ENCODE data around the gene KCNT1. TPM values are rescaled to one million over a fixed set of nuclear protein-coding genes. Genes with fewer than 3 reads are reported as not detected.

KCNT1 gene
- total RNA-seq, 6 experiments from 2014 or later = not detected

GRCh38 chr9:135699440-135699839, 2.5 kb upstream of the KCNT1 start, which contains the start of gene SOHLH1:
TSS of gene SOHLH1 (minus strand) at chr9:135699481. CDS start at chr9:135699467, 14 bp downstream.
- H3K36me3 Mint-ChIP-seq (ENCODE audit: low read depth) = no peaks in the 10 kb centered on the region
- no peak for TF ChIP-seq CTCF (IDR thresholded peaks at IDR 0.05)
- no peak for DNase-seq
- no peaks in the 10 kb centered on the region for H3K4me1 Mint-ChIP-seq (ENCODE audit: low read depth)
- H3K4me3 Mint-ChIP-seq = no peak within 1 kb of the TSS
- H3K27ac Mint-ChIP-seq = no peak within 1 kb of the TSS
- peaks cover 12% of the 10 kb centered on the region for H3K27me3 Mint-ChIP-seq (ENCODE audit: insufficient read depth)
- H3K9me3 Mint-ChIP-seq = no peaks in the 10 kb centered on the region

- Mint-ChIP-seq H3K9me3 (no peaks in the 10 kb centered on the region), H3K4me1 (ENCODE audit: low read depth) (no peaks in the 10 kb centered on the region), H3K36me3 (ENCODE audit: low read depth) (no peaks in the 10 kb centered on the region), H3K27me3 (ENCODE audit: insufficient read depth) (peaks cover 9% of the 10 kb centered on the region), H3K27ac (no peak overlapping the region), H3K4me3 (no peak overlapping the region)
- DNase-seq = no peak
- no peak for TF ChIP-seq CTCF (IDR thresholded peaks at IDR 0.05)
Measured at GRCh38 chr9:135700525-135700924, 1.5 kb upstream of the KCNT1 start.

GRCh38 chr9:135701067-135701958, 672 bp upstream of the KCNT1 start:
- Mint-ChIP-seq H3K4me1 (ENCODE audit: low read depth) (no peaks in the 10 kb centered on the region), H3K27ac (no peak overlapping the region), H3K9me3 (no peaks in the 10 kb centered on the region), H3K27me3 (ENCODE audit: insufficient read depth) (peaks cover 8% of the 10 kb centered on the region), H3K36me3 (ENCODE audit: low read depth) (no peaks in the 10 kb centered on the region), H3K4me3 (no peak overlapping the region)
- no peak for DNase-seq
- TF ChIP-seq CTCF (IDR thresholded peaks at IDR 0.05) = no peak

GRCh38 chr9:135703726-135704125, 1.7 kb downstream of the KCNT1 start:
- no peaks in the 10 kb centered on the region for H3K4me1 Mint-ChIP-seq (ENCODE audit: low read depth)
- no peaks in the 10 kb centered on the region for H3K36me3 Mint-ChIP-seq (ENCODE audit: low read depth)
- no peak overlapping the region for H3K4me3 Mint-ChIP-seq
- no peak overlapping the region for H3K27ac Mint-ChIP-seq
- no peak for DNase-seq
- H3K27me3 Mint-ChIP-seq (ENCODE audit: insufficient read depth) = peaks cover under 1% of the 10 kb centered on the region; the same call in 1 of the 2 replicates
- H3K9me3 Mint-ChIP-seq = no peaks in the 10 kb centered on the region
- no peak for TF ChIP-seq CTCF (IDR thresholded peaks at IDR 0.05)

- Mint-ChIP-seq H3K9me3 (no peaks in the 10 kb centered on the region), H3K27me3 (ENCODE audit: insufficient read depth) (peaks cover 7% of the 10 kb centered on the region), H3K27ac (no peak overlapping the region), H3K4me3 (no peak overlapping the region), H3K36me3 (ENCODE audit: low read depth) (no peaks in the 10 kb centered on the region), H3K4me1 (ENCODE audit: low read depth) (no peaks in the 10 kb centered on the region)
- TF ChIP-seq CTCF (IDR thresholded peaks at IDR 0.05) = no peak
- DNase-seq = no peak
Measured at GRCh38 chr9:135704483-135704882, 2.5 kb downstream of the KCNT1 start.
